Activated CD4-positive, alpha-beta T cell treated with anti-CD3 and anti-CD28 coated beads, Interleukin-2, amount 10 ng/mL, durations not matched to agents 24 days and 14 days (primary cell): ENCODE results near the gene TAF4B. TPM values are rescaled to one million over a fixed set of nuclear protein-coding genes. Genes with fewer than 3 reads are reported as not detected.
"Not testable (repeated sequence)": the region's sequence is repeated elsewhere in the genome, so short reads cannot be mapped to it uniquely, and the experiment has no call there.

Experiments
- DNase-seq: peaks from one replicate; pipeline ENCODE4 v3.0.0; 2022
- H3K27ac Mint-ChIP-seq: one replicate; pipeline ENCODE4 v1.8.0; 2022; ENCODE audit warnings: mild to moderate bottlenecking, mixed read lengths
- H3K27me3 Mint-ChIP-seq: one replicate; pipeline ENCODE4 v1.8.0; 2022; ENCODE audit warnings: mixed read lengths
- H3K36me3 Mint-ChIP-seq: one replicate; pipeline ENCODE4 v1.8.0; 2022; ENCODE audit warnings: low read depth, mild to moderate bottlenecking, mixed read lengths
- H3K4me1 Mint-ChIP-seq: one replicate; pipeline ENCODE4 v1.8.0; 2021; ENCODE audit warnings: mixed read lengths
- H3K4me3 Mint-ChIP-seq: one replicate; pipeline ENCODE4 v1.8.0; 2022; ENCODE audit warnings: mild to moderate bottlenecking, moderate library complexity, mixed read lengths
- H3K9me3 Mint-ChIP-seq: one replicate; pipeline ENCODE4 v1.8.0; 2021; ENCODE audit warnings: mixed read lengths
- intact Hi-C: fragments of 100-400 bp; cut with micrococcal nuclease; formaldehyde crosslinking; loops from one replicate; pipeline ENCODE4 v1.15.1; 2023
- total RNA-seq: library from RNA; stranded (reverse); gene quantifications from 2 replicates; pipeline ENCODE4 v1.2.3, GENCODE V29; 2022

TAF4B gene
- total RNA-seq, 1 donor from 2014 or later = 17.5 TPM

DNA sequence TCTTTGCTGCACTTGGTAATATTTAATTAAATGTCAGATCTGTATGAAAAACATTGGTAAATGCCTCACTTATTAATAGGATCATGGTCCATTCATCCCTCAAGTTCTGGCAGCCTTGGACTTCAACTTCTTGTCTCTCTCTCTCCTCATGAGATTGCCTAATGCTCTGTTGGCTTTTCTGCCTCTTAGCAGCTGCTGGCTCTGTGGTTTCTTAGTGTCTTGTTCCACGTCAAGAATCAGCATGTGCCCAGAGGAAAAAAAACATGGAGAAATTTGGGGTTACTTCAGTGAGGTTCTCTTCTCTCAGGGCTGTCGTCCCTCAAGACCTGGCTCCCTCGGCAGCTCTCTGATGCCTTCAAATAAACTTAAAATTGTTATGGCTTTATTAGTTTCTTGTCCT is 75.4 kb downstream of the TAF4B start:
- no peak for DNase-seq
- Mint-ChIP-seq H3K27ac (no peak overlapping the region), H3K9me3 (no peaks in the 10 kb centered on the region), H3K27me3 (no peaks in the 10 kb centered on the region), H3K4me1 (no peaks in the 10 kb centered on the region), H3K4me3 (no peak overlapping the region), H3K36me3 (peaks cover 11% of the 10 kb centered on the region)
- intact Hi-C loops = loop anchor here (10.0 kb wide), 1 partner anchor 253 kb away; no protein-coding TSS in a partner anchor

DNA sequence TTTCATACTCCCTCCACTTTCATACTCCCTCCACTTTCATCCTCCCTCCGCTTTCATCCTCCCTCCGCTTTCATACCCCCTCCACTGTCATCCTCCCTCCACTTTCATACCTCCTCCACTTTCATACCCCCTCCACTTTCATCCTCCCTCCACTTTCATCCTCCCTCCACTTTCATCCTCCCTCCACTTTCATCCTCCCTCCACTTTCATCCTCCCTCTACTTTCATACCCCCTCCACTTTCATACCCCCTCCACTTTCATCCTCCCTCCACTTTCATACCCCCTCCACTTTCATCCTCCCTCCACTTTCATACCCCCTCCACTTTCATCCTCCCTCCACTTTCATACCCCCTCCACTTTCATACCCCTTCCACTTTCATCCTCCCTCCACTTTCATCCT is 77.0 kb downstream of the TAF4B start:
- not testable (repeated sequence) for H3K9me3 Mint-ChIP-seq, H3K27me3 Mint-ChIP-seq, H3K27ac Mint-ChIP-seq, H3K36me3 Mint-ChIP-seq, DNase-seq, H3K4me3 Mint-ChIP-seq, H3K4me1 Mint-ChIP-seq
- intact Hi-C loops = loop anchor here (10.0 kb wide), 1 partner anchor 252 kb away; no protein-coding TSS in a partner anchor

DNA sequence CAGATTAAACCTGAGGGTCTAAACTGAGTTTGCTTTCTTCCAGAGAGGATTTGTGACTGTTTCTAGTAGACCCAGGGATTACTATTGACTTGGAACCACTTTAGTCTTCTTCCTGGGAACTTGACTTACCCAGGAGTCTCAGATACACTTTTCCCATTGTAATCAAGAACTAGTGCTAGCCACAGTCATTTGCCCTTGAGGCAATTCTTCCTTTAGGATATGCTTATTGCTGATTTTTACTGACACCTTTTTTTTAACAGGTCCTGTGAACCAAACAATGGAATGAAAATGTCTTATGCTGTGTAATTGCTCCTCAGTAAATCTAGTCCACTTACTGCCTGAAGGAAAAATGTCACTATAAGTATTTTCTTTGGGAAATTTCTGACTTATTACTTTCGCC is 78.3 kb downstream of the TAF4B start:
- Mint-ChIP-seq H3K4me3 (no peak overlapping the region), H3K27me3 (no peaks in the 10 kb centered on the region), H3K4me1 (no peaks in the 10 kb centered on the region), H3K27ac (no peak overlapping the region), H3K9me3 (no peaks in the 10 kb centered on the region), H3K36me3 (peaks cover 8% of the 10 kb centered on the region)
- no peak for DNase-seq
- intact Hi-C loops = loop anchor here (10.0 kb wide), 1 partner anchor 250 kb away; no protein-coding TSS in a partner anchor

DNA sequence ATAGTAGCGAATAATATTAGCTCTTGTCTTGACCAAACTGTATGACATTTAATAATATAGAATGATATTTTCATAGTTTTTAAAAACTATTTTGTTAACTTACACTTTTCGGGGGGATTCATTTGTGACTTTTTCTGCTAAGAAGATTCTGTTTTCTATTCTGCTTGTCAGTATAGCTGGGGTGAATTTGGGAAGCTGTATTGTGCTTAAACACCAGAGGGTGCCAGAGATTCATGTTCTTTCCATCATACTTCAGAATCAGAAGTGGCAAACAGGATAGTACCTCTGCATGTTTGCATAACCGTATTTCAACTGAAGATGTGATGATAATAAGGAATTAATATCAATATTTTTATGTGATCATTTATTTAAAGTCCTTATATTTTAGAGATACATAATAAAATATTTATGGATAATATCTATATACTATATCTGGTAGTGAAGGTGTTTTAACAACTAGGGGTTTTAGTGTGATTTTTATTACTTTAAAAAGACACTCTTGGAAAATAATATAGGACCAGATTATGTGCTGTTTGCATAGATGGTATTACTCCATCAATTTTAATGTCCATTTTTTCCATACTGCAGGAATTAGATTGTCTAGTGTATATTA is 81.0 kb downstream of the TAF4B start:
- intact Hi-C loops = loop anchor here (5.0 to 10.0 kb wide), 2 partner anchors 248 to 345 kb away; no protein-coding TSS in a partner anchor
- Mint-ChIP-seq H3K9me3 (no peaks in the 10 kb centered on the region), H3K36me3 (peaks cover 5% of the 10 kb centered on the region), H3K27ac (no peak overlapping the region), H3K27me3 (no peaks in the 10 kb centered on the region), H3K4me1 (no peaks in the 10 kb centered on the region), H3K4me3 (no peak overlapping the region)
- peak; percentile 73 for DNase-seq

DNA sequence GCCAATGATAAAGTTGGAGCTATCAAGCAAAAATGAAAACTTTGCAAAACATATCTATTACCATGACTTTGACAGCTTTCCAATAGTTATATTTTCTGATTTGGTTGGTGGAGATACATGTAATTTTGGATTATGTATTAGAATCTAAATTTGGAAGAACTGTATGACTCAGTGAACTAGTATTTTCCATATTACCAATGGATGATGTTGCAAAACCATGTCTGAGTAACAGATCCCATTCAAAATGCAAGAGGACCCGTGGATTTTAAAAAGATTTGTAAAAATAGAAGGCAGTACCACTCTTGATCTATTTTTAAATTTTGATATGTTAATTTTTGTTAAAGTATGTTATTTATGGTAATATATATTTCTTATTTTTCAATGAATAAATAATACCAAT is 83.0 kb downstream of the TAF4B start:
- intact Hi-C loops = loop anchor here (5.0 to 10.0 kb wide), 2 partner anchors 246 to 343 kb away; no protein-coding TSS in a partner anchor
- Mint-ChIP-seq H3K9me3 (no peaks in the 10 kb centered on the region), H3K27me3 (no peaks in the 10 kb centered on the region), H3K4me3 (no peak overlapping the region), H3K27ac (no peak overlapping the region), H3K36me3 (peaks cover 1% of the 10 kb centered on the region), H3K4me1 (no peaks in the 10 kb centered on the region)
- no peak for DNase-seq

DNA sequence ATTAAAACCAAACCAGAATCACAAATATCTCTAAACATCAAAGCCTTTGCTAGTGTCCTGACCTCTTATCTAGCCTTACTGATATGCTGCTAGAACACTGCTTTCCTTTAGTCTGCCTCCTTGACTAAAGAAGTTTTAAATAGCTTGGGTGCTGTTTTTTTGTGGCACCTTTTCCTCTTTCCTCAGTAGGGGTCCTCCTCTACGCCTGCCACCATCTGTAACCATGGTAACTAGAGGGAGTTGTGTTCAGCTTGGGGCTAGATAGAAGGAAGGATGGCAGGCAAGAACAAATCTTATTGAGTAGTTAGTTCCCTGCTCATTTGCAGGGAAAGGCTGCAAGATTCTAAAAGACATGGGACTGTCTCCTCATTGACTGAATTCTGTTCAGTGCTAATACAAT is 86.0 kb downstream of the TAF4B start:
- Mint-ChIP-seq H3K27me3 (no peaks in the 10 kb centered on the region), H3K9me3 (no peaks in the 10 kb centered on the region), H3K36me3 (peaks cover 14% of the 10 kb centered on the region), H3K4me3 (no peak overlapping the region), H3K27ac (no peak overlapping the region), H3K4me1 (no peaks in the 10 kb centered on the region)
- no peak for DNase-seq
- intact Hi-C loops = no loop called here

DNA sequence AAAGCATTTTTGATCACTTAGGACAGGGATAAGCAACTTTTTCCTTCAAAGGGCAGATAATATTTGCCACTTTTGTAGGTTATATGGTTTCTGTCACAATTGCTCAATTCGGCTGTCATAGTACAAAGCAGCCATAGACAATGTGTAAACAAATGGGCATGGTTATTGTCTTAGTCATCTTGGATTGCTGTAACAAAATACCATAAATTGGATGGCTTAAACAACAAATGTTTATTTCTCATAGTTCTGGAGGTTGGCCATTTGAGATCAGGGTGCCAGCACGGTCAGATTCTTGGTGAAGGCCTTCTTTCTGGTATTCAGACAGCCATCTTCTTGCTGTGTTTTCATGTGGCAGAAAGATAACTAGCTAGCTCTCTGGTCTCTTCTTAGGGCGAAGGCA is 91.2 kb downstream of the TAF4B start:
- Mint-ChIP-seq H3K4me3 (no peak overlapping the region), H3K27ac (no peak overlapping the region), H3K27me3 (no peaks in the 10 kb centered on the region), H3K4me1 (no peaks in the 10 kb centered on the region), H3K36me3 (peaks cover 29% of the 10 kb centered on the region), H3K9me3 (no peaks in the 10 kb centered on the region)
- DNase-seq = no peak
- intact Hi-C loops = no loop called here

DNA sequence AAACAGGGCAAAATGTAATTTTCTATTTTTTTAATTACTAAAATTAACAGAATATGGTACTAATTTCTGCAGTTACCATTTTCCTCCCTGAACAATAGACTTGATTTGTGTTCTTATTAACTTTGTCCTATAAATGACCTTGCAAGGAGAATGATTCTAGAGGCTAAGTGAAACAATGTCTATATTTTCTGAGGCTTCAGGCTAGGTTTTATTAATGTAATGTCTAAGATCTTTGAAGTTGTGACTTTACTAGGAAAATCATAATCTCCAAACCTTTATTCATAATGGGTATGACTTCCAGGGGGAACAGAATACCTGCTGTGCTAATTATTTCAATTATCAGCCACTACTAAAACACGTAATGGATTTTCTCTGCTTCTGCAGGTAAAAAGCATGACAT is 94.4 kb downstream of the TAF4B start:
- Mint-ChIP-seq H3K27ac (no peak overlapping the region), H3K27me3 (no peaks in the 10 kb centered on the region), H3K36me3 (peaks cover 36% of the 10 kb centered on the region), H3K9me3 (peaks cover 5% of the 10 kb centered on the region), H3K4me3 (no peak overlapping the region), H3K4me1 (no peaks in the 10 kb centered on the region)
- intact Hi-C loops = no loop called here
- DNase-seq = no peak

DNA sequence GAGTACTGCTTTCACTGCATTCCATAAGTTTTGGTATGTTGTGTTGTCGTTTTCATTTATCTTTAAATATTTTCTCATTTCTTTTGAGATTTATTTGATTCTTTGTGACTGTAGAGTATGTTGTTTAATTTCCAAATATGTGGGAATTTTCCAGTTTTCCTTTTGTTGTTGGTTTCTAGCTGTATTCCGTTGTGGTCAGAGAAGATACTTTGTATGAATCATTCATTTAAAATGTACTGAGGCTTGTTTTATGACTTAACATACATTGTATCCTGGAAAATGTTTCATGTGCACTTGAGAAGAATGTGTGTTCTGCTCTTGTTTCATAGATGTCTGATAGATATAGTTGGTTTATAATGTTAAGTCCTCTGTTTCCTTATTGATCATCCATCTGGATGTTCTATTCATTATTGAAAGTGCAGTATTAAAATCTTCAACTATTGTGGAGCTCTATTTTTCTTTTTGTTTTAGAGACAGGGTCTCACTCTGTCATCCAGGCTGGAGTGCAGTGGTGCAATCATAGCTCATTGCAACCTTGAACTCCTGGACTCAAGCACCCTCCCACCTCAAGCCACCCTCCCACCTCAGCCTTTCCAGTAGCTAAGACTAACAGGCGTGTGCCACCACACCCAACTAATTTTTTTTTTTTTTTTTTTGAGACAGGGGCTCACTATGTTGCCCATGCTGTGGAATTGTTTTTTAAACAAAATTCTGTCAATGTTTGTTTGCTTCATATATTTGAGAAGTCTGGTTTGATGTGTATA is 96.8 kb downstream of the TAF4B start:
- Mint-ChIP-seq H3K36me3 (peaks cover 38% of the 10 kb centered on the region), H3K4me3 (no peak overlapping the region), H3K27ac (no peak overlapping the region), H3K9me3 (peaks cover 5% of the 10 kb centered on the region), H3K4me1 (no peaks in the 10 kb centered on the region), H3K27me3 (no peaks in the 10 kb centered on the region)
- intact Hi-C loops = no loop called here
- no peak for DNase-seq

DNA sequence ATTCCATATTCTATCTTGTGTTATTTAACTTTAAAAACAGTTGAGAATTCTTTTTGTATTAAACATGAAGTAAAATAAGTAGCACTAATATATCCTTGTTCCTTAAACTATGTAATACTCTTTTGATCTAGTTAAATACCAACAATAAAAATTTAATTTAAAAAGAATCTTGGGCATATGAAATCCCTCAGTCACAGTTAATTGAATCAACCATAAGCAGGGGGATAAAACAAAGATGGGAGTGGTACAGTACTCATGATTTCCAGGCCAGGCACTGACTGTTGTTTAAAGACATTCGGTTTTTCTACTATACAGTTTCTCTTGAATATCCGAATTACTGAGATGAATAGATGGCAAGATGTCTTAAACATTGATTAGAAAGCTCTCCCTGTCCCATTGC is 99.5 kb downstream of the TAF4B start:
- H3K4me3 Mint-ChIP-seq = no peak overlapping the region
- H3K27ac Mint-ChIP-seq = no peak overlapping the region
- no peak for DNase-seq
- H3K27me3 Mint-ChIP-seq = no peaks in the 10 kb centered on the region
- intact Hi-C loops = no loop called here
- no peaks in the 10 kb centered on the region for H3K4me1 Mint-ChIP-seq
- peaks cover 35% of the 10 kb centered on the region for H3K36me3 Mint-ChIP-seq
- peaks cover 5% of the 10 kb centered on the region for H3K9me3 Mint-ChIP-seq

DNA sequence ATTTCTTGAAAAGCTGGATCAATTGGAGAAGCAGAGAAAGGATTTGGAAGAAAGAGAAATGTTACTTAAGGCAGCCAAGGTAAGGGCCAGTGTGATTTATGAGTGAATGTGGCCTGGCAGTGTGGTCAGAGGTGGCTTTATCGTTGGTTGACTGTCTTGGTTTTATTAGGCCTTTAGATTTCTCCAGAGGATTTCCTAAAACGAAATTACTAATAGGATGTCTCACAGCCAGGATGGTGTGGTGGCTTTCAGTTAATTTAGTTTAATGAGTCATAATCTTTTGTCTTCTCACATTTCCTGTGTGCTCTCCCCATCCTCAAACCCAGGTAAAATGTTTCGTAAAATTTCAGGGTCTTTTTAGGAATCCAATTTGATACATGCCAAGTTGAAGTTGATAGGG is 100.8 kb downstream of the TAF4B start:
- no peaks in the 10 kb centered on the region for H3K27me3 Mint-ChIP-seq
- H3K4me3 Mint-ChIP-seq = no peak overlapping the region
- intact Hi-C loops = no loop called here
- H3K36me3 Mint-ChIP-seq = peaks cover 25% of the 10 kb centered on the region
- no peak for DNase-seq
- H3K4me1 Mint-ChIP-seq = no peaks in the 10 kb centered on the region
- no peak overlapping the region for H3K27ac Mint-ChIP-seq
- peaks cover 5% of the 10 kb centered on the region for H3K9me3 Mint-ChIP-seq

DNA sequence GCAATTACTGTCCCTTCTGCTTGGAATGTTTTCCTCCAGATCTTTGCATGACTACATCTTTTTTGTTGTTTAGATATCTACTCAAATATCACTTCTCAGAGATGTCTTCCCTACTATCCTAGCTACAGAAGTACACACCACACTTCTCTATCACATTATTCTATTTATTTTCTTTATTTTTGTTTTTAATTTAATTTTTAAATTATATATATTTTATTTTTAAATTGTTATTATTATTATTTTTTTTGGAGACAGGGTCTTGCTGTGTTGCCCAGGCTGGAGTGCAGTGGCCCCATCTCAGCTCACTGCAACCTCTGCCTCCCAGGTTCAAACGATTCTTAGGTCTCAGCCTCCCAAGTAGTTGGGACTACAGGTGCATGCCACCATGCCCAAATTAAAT is 106.7 kb downstream of the TAF4B start:
- no peaks in the 10 kb centered on the region for H3K27me3 Mint-ChIP-seq
- H3K36me3 Mint-ChIP-seq = peaks cover 11% of the 10 kb centered on the region
- DNase-seq = no peak
- H3K27ac Mint-ChIP-seq = no peak overlapping the region
- intact Hi-C loops = no loop called here
- no peaks in the 10 kb centered on the region for H3K4me1 Mint-ChIP-seq
- no peaks in the 10 kb centered on the region for H3K9me3 Mint-ChIP-seq
- H3K4me3 Mint-ChIP-seq = no peak overlapping the region

DNA sequence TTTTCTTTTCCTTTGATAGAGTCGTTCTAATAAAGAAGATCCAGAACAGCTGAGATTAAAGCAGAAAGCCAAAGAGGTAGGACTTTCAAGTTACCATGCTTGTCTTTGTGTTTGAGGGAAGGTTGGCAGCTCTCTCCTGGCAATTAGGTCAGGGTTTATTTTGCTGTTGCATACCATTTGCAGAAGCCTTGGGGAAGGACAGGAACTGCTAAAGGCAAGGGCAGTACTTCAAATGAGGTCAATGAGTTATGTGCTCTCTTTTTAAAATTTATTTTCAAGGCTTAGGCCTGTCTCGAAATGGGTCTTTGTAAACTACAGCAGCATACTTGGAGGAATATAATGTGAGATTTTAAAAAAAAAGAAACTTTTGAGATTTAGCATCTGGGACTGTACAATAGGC is 108.9 kb downstream of the TAF4B start:
- no peak for DNase-seq
- Mint-ChIP-seq H3K9me3 (no peaks in the 10 kb centered on the region), H3K36me3 (peaks cover 11% of the 10 kb centered on the region), H3K27ac (no peak overlapping the region), H3K27me3 (no peaks in the 10 kb centered on the region), H3K4me1 (no peaks in the 10 kb centered on the region), H3K4me3 (no peak overlapping the region)
- intact Hi-C loops = no loop called here

DNA sequence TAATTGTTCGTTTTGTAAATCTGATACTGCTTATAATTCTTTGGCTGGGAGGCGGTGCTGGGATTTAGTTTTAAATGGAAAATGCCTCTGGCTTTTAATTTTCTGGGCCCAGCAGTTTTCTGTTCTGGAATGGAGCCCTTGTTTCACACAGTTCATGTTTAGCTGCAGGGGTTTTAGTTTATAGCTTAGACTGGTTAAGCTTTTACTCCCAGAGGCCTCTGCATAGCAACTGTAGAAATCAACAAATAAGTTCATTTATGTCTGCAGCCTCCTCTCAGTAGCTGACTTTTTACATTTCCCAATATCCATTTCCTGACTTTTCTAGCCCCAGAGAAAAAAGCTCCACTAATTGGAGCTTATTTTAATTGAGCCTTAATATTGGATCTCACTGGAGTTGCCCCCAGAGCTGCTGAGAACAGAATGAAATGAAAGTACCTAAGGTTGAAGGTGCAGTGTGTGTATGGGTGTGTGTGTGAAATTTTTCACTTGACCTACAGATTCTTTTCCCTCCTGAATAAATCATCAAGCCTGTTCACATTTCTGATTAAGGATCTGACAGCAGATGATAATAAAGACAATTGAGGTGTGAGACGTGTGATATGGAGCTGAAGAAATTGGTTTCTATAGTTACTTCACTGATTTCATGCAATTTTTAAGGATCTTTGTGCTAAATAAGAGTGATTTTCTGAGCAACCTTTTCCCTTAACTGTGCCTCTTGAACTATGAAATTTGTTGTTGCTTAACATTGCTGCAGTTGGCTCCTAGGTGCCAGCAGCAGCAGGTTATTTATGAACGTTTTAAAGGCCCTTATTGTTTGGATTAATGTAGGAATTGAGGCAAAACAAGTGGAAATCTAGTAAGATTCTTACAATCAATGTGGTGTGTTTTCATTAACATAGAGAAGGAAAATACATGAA is 109.6 kb downstream of the TAF4B start:
- intact Hi-C loops = no loop called here
- H3K4me3 Mint-ChIP-seq = no peak overlapping the region
- H3K27ac Mint-ChIP-seq = no peak overlapping the region

More for the DNA sequence above, 109.6 kb downstream of the TAF4B start:
- H3K4me1 Mint-ChIP-seq = no peaks in the 10 kb centered on the region
- no peak for DNase-seq
- H3K36me3 Mint-ChIP-seq = peaks cover 11% of the 10 kb centered on the region
- H3K9me3 Mint-ChIP-seq = no peaks in the 10 kb centered on the region
- no peaks in the 10 kb centered on the region for H3K27me3 Mint-ChIP-seq
